Measurements from ENCODE around the gene OR5B17. TPM values are rescaled to one million over a fixed set of nuclear protein-coding genes. Genes with fewer than 3 reads are reported as not detected.

The OR5B17 gene
- total RNA-seq, 1 donor from 2014 or later, result not detected

GRCh38 chr11:58318532-58318931 lies 40.3 kb downstream of the OR5B17 start:
- peak in 1 of 2 donors; percentile 26 for ATAC-seq
- Histone ChIP-seq H3K4me1 (no peaks in the 10 kb centered on the region), H3K27ac (no peak overlapping the region), H3K36me3 (no peaks in the 10 kb centered on the region), H3K4me3 (no peak overlapping the region), H3K9me3 (no peaks in the 10 kb centered on the region), H3K27me3 (ENCODE audit: low read depth) (no peaks in the 10 kb centered on the region)
- TF ChIP-seq CTCF (IDR thresholded peaks at IDR 0.05), result no peak
- intact Hi-C loops (cut with DNase I), result no loop called here
- no peak for DNase-seq

- intact Hi-C loops (cut with DNase I), result no loop called here
- no peak for TF ChIP-seq CTCF (IDR thresholded peaks at IDR 0.05)
- no peaks in the 10 kb centered on the region for H3K36me3 ChIP-seq
Measured at GRCh38 chr11:58316142-58316541, 42.7 kb downstream of the OR5B17 start.

More at GRCh38 chr11:58316142-58316541, 42.7 kb downstream of the OR5B17 start:
- no peak overlapping the region for H3K27ac ChIP-seq
- H3K4me3 ChIP-seq, result no peak overlapping the region
- ATAC-seq (no peak), DNase-seq (no peak)
- H3K4me1 ChIP-seq, result no peaks in the 10 kb centered on the region
- no peaks in the 10 kb centered on the region for H3K9me3 ChIP-seq
- no peaks in the 10 kb centered on the region for H3K27me3 ChIP-seq (ENCODE audit: low read depth)

Other genes starting within 250 kb of the OR5B17 start
- gene OR9I1, start 233.5 kb downstream of the OR5B17 start, total RNA-seq, result not detected
- gene OR9Q2, start 170.0 kb downstream of the OR5B17 start, total RNA-seq, result not detected
- gene OR1S2, start 154.9 kb downstream of the OR5B17 start, total RNA-seq, result not detected
- not detected for gene OR1S1, start 146.3 kb downstream of the OR5B17 start, total RNA-seq
- not detected for gene OR10Q1, start 130.2 kb downstream of the OR5B17 start, total RNA-seq
- not detected for gene OR10W1, start 90.8 kb downstream of the OR5B17 start, total RNA-seq
- not detected for gene OR5B3, start 47.8 kb upstream of the OR5B17 start, total RNA-seq
- not detected for gene OR5B2, start 69.1 kb upstream of the OR5B17 start, total RNA-seq
- gene OR5B12, start 83.2 kb upstream of the OR5B17 start, total RNA-seq, result not detected
- not detected for gene OR5B21, start 149.0 kb upstream of the OR5B17 start, total RNA-seq
- 71.6 TPM for gene LPXN, start 216.8 kb upstream of the OR5B17 start, total RNA-seq
- 44.5 TPM for gene ZFP91, start 220.0 kb upstream of the OR5B17 start, total RNA-seq

Measured in lower lobe of right lung (tissue), 2 donors.